ACC112 (cell line): ENCODE data around the gene TSHZ2.

Experiments
- H2AFZ ChIP-seq: fragments of 200-600 bp; sonication (generic); one replicate; pipeline ENCODE4 v1.6.0; 2017; ENCODE audit warnings: antibody characterized with exemption, low read length; ENCODE audit not compliant: unreplicated experiment
- H3K27ac ChIP-seq: fragments of 200-600 bp; sonication (generic); 2 replicates; pipeline ENCODE4 v1.5.1; 2014; ENCODE audit warnings: low read depth, mild to moderate bottlenecking, antibody characterized with exemption, low read length, moderate library complexity
- H3K27me3 ChIP-seq: fragments of 200-600 bp; sonication (generic); 2 replicates; pipeline ENCODE4 v1.6.1; 2014; ENCODE audit warnings: mild to moderate bottlenecking, antibody characterized with exemption, low read length, moderate library complexity, mixed read lengths; ENCODE audit not compliant: insufficient read depth
- H3K36me3 ChIP-seq: fragments of 200-600 bp; sonication (generic); 2 replicates; pipeline ENCODE4 v1.6.1; 2016; ENCODE audit warnings: mild to moderate bottlenecking, antibody characterized with exemption, low read length, moderate library complexity, mixed read lengths; ENCODE audit not compliant: insufficient read depth
- H3K4me1 ChIP-seq: fragments of 200-600 bp; sonication (generic); one replicate; pipeline ENCODE4 v1.6.1; 2016; ENCODE audit warnings: low read length, mixed read lengths; ENCODE audit not compliant: insufficient read depth, unreplicated experiment, control insufficient read depth
- H3K4me3 ChIP-seq: fragments of 200-600 bp; sonication (generic); 2 replicates; pipeline ENCODE4 v1.5.1; 2014; ENCODE audit warnings: mild to moderate bottlenecking, low read depth, low read length
- H3K79me2 ChIP-seq: fragments of 200-600 bp; sonication (generic); one replicate; pipeline ENCODE4 v1.6.0; 2016; ENCODE audit warnings: low read length; ENCODE audit not compliant: control insufficient read depth, unreplicated experiment, insufficient read depth

TSHZ2 gene

GRCh38 chr20:53298260-53298659 lies 326.1 kb downstream of the TSHZ2 start:
- no peaks in the 10 kb centered on the region for H3K4me1 ChIP-seq
- no peak overlapping the region for H3K27ac ChIP-seq
- H3K79me2 ChIP-seq = no peaks in the 10 kb centered on the region
- no peaks in the 10 kb centered on the region for H3K36me3 ChIP-seq
- H3K27me3 ChIP-seq = no peaks in the 10 kb centered on the region
- H3K4me3 ChIP-seq = no peak overlapping the region
- no peak overlapping the region for H2AFZ ChIP-seq

- H3K27ac ChIP-seq = no peak overlapping the region
- H3K27me3 ChIP-seq = no peaks in the 10 kb centered on the region
- H3K4me3 ChIP-seq = no peak overlapping the region
- H3K36me3 ChIP-seq = no peaks in the 10 kb centered on the region
- H2AFZ ChIP-seq = no peak overlapping the region
- no peaks in the 10 kb centered on the region for H3K4me1 ChIP-seq
- no peaks in the 10 kb centered on the region for H3K79me2 ChIP-seq
These were observed 326.8 kb downstream of the TSHZ2 start for GRCh38 chr20:53298911-53299310.

- Histone ChIP-seq H3K36me3 (no peaks in the 10 kb centered on the region), H3K4me3 (no peak overlapping the region), H3K4me1 (no peaks in the 10 kb centered on the region), H3K79me2 (no peaks in the 10 kb centered on the region), H3K27me3 (no peaks in the 10 kb centered on the region), H3K27ac (no peak overlapping the region), H2AFZ (no peak overlapping the region)
These were observed 327.7 kb downstream of the TSHZ2 start for GRCh38 chr20:53299831-53300230.

GRCh38 chr20:53301869-53302268 lies 329.7 kb downstream of the TSHZ2 start:
- H3K4me3 ChIP-seq = no peak overlapping the region
- H3K79me2 ChIP-seq = no peaks in the 10 kb centered on the region
- H3K27me3 ChIP-seq = no peaks in the 10 kb centered on the region
- no peak overlapping the region for H3K27ac ChIP-seq
- H3K36me3 ChIP-seq = no peaks in the 10 kb centered on the region
- H3K4me1 ChIP-seq = no peaks in the 10 kb centered on the region
- no peak overlapping the region for H2AFZ ChIP-seq

- H3K4me3 ChIP-seq = no peak overlapping the region
These were observed 330.7 kb downstream of the TSHZ2 start for GRCh38 chr20:53302695-53303412.

GRCh38 chr20:53303413-53303760 lies 331.2 kb downstream of the TSHZ2 start:
- H3K27ac ChIP-seq = no peak overlapping the region
- no peaks in the 10 kb centered on the region for H3K4me1 ChIP-seq
- no peak overlapping the region for H3K4me3 ChIP-seq
- no peaks in the 10 kb centered on the region for H3K79me2 ChIP-seq
- no peaks in the 10 kb centered on the region for H3K36me3 ChIP-seq
- H2AFZ ChIP-seq = no peak overlapping the region
- no peaks in the 10 kb centered on the region for H3K27me3 ChIP-seq

More at GRCh38 chr20:53302695-53303412, 330.7 kb downstream of the TSHZ2 start:
- Histone ChIP-seq H3K79me2 (no peaks in the 10 kb centered on the region), H3K27me3 (no peaks in the 10 kb centered on the region), H3K27ac (no peak overlapping the region), H2AFZ (no peak overlapping the region), H3K4me1 (no peaks in the 10 kb centered on the region), H3K36me3 (no peaks in the 10 kb centered on the region)

- H2AFZ ChIP-seq = no peak overlapping the region
- no peak overlapping the region for H3K4me3 ChIP-seq
- no peaks in the 10 kb centered on the region for H3K4me1 ChIP-seq
- H3K27ac ChIP-seq = no peak overlapping the region
- no peaks in the 10 kb centered on the region for H3K27me3 ChIP-seq
- no peaks in the 10 kb centered on the region for H3K36me3 ChIP-seq
- no peaks in the 10 kb centered on the region for H3K79me2 ChIP-seq
These were observed 332.0 kb downstream of the TSHZ2 start for GRCh38 chr20:53304146-53304545.

- Histone ChIP-seq H3K4me1 (no peaks in the 10 kb centered on the region), H3K27ac (no peak overlapping the region), H3K27me3 (no peaks in the 10 kb centered on the region), H3K36me3 (no peaks in the 10 kb centered on the region), H3K4me3 (no peak overlapping the region), H2AFZ (no peak overlapping the region), H3K79me2 (no peaks in the 10 kb centered on the region)
These were observed 334.1 kb downstream of the TSHZ2 start for GRCh38 chr20:53306192-53306805.

GRCh38 chr20:53307964-53308597 lies 335.9 kb downstream of the TSHZ2 start:
- Histone ChIP-seq H3K4me1 (no peaks in the 10 kb centered on the region), H3K79me2 (no peaks in the 10 kb centered on the region), H3K36me3 (no peaks in the 10 kb centered on the region), H3K4me3 (no peak overlapping the region), H3K27me3 (no peaks in the 10 kb centered on the region), H2AFZ (no peak overlapping the region), H3K27ac (no peak overlapping the region)

GRCh38 chr20:53309515-53309914 lies 337.4 kb downstream of the TSHZ2 start:
- Histone ChIP-seq H3K36me3 (no peaks in the 10 kb centered on the region), H3K79me2 (no peaks in the 10 kb centered on the region), H2AFZ (no peak overlapping the region), H3K4me3 (no peak overlapping the region), H3K27me3 (no peaks in the 10 kb centered on the region), H3K27ac (no peak overlapping the region), H3K4me1 (no peaks in the 10 kb centered on the region)

GRCh38 chr20:53312957-53313356 lies 340.8 kb downstream of the TSHZ2 start:
- Histone ChIP-seq H3K4me3 (no peak overlapping the region), H3K27me3 (no peaks in the 10 kb centered on the region), H3K79me2 (no peaks in the 10 kb centered on the region), H2AFZ (no peak overlapping the region), H3K36me3 (no peaks in the 10 kb centered on the region), H3K27ac (no peak overlapping the region), H3K4me1 (no peaks in the 10 kb centered on the region)
